Osteoblast (primary cell): ENCODE results near the gene ME3. TPM values are rescaled to one million over a fixed set of nuclear protein-coding genes. Genes with fewer than 3 reads are reported as not detected.

Source experiments
- DNase-seq: peaks from one replicate; pipeline ENCODE4 v3.0.0; 2011; ENCODE audit warnings: low spot score, mixed read lengths; ENCODE audit not compliant: insufficient read length; ENCODE audit errors: missing footprints
- H2AFZ ChIP-seq: 2 replicates; pipeline ENCODE4 v1.6.0; 2011; ENCODE audit warnings: mild to moderate bottlenecking, low read length
- H3K27ac ChIP-seq: 2 replicates; pipeline ENCODE4 v1.5.1; 2011; ENCODE audit warnings: mild to moderate bottlenecking, low read depth, low read length, moderate library complexity
- H3K27me3 ChIP-seq: 2 replicates; pipeline ENCODE4 v1.6.0; 2012; ENCODE audit warnings: mild to moderate bottlenecking, control low read depth, inconsistent platforms, low read length, moderate library complexity; ENCODE audit not compliant: insufficient read depth
- H3K36me3 ChIP-seq: 2 replicates; pipeline ENCODE4 v1.5.1; 2011; ENCODE audit warnings: mild to moderate bottlenecking, low read length, control low read depth, moderate library complexity; ENCODE audit not compliant: insufficient read depth
- H3K4me1 ChIP-seq: 2 replicates; pipeline ENCODE4 v1.5.1; 2011; ENCODE audit warnings: mild to moderate bottlenecking, low read length, control low read depth, moderate library complexity; ENCODE audit not compliant: insufficient read depth
- H3K4me2 ChIP-seq: 2 replicates; pipeline ENCODE4 v1.6.0; 2011; ENCODE audit warnings: mild to moderate bottlenecking, low read length; ENCODE audit not compliant: insufficient read depth
- H3K4me3 ChIP-seq: fragments of 200-600 bp; sonication (generic); 3 replicates; pipeline ENCODE4 v1.5.1; 2012; ENCODE audit warnings: mild to moderate bottlenecking, low read length, inconsistent platforms; ENCODE audit not compliant: insufficient read depth
- H3K79me2 ChIP-seq: 2 replicates; pipeline ENCODE4 v1.6.0; 2012; ENCODE audit warnings: mild to moderate bottlenecking, low read length, control low read depth, inconsistent platforms; ENCODE audit not compliant: insufficient read depth
- H3K9me3 ChIP-seq: 2 replicates; pipeline ENCODE4 v1.5.1; 2011; ENCODE audit warnings: low read depth, low read length, control low read depth
- H4K20me1 ChIP-seq: 2 replicates; pipeline ENCODE4 v1.6.0; 2012; ENCODE audit warnings: mild to moderate bottlenecking, low read length, control low read depth; ENCODE audit not compliant: insufficient read depth
- CTCF ChIP-seq: IDR thresholded peaks from 2 replicates; pipeline ENCODE4 v1.5.1; 2011; ENCODE audit warnings: mild to moderate bottlenecking, low read depth, low read length, moderate library complexity; ENCODE audit errors: extremely low read depth
- total RNA-seq: library from RNA; depleted of rRNA; stranded (reverse); fragments of >200 nt; gene quantifications from 2 replicates; pipeline ENCODE4 v1.2.3, GENCODE V29; 2012

Gene ME3
- total RNA-seq, 1 donor = 70.9 TPM

- Histone ChIP-seq H3K79me2 (no peaks in the 10 kb centered on the region), H4K20me1 (peaks cover 5% of the 10 kb centered on the region), H3K36me3 (no peaks in the 10 kb centered on the region), H3K4me2 (no peak overlapping the region), H2AFZ (no peak overlapping the region), H3K27ac (no peak overlapping the region), H3K27me3 (no peaks in the 10 kb centered on the region), H3K9me3 (no peaks in the 10 kb centered on the region), H3K4me3 (no peak overlapping the region), H3K4me1 (peaks cover 16% of the 10 kb centered on the region)
- no peak for TF ChIP-seq CTCF
- DNase-seq = no peak
Observed at GRCh38 chr11:86570451-86570850, 102.0 kb downstream of the ME3 start.

GRCh38 chr11:86570020-86570419, 102.4 kb downstream of the ME3 start:
- DNase-seq = no peak
- H4K20me1 ChIP-seq = peaks cover 5% of the 10 kb centered on the region
- H3K27me3 ChIP-seq = no peaks in the 10 kb centered on the region
- H3K36me3 ChIP-seq = no peaks in the 10 kb centered on the region
- H2AFZ ChIP-seq = no peak overlapping the region
- H3K4me3 ChIP-seq = no peak overlapping the region
- peaks cover 14% of the 10 kb centered on the region for H3K4me1 ChIP-seq
- no peak overlapping the region for H3K4me2 ChIP-seq
- no peak overlapping the region for H3K27ac ChIP-seq
- H3K79me2 ChIP-seq = no peaks in the 10 kb centered on the region
- no peak for TF ChIP-seq CTCF
- H3K9me3 ChIP-seq = no peaks in the 10 kb centered on the region

- H4K20me1 ChIP-seq = peaks cover 5% of the 10 kb centered on the region
- H3K27ac ChIP-seq = no peak overlapping the region
- no peaks in the 10 kb centered on the region for H3K79me2 ChIP-seq
- no peak for DNase-seq
- H3K27me3 ChIP-seq = no peaks in the 10 kb centered on the region
- H2AFZ ChIP-seq = no peak overlapping the region
- no peak for TF ChIP-seq CTCF
- no peaks in the 10 kb centered on the region for H3K36me3 ChIP-seq
- no peak overlapping the region for H3K4me2 ChIP-seq
- no peak overlapping the region for H3K4me3 ChIP-seq
- H3K4me1 ChIP-seq = peaks cover 9% of the 10 kb centered on the region
- no peaks in the 10 kb centered on the region for H3K9me3 ChIP-seq
Observed at GRCh38 chr11:86569109-86569508, 103.3 kb downstream of the ME3 start.

- no peak overlapping the region for H3K27ac ChIP-seq
- no peak overlapping the region for H2AFZ ChIP-seq
- no peak overlapping the region for H3K4me2 ChIP-seq
- no peak for TF ChIP-seq CTCF
- H3K36me3 ChIP-seq = no peaks in the 10 kb centered on the region
- DNase-seq = no peak
- no peak overlapping the region for H3K4me3 ChIP-seq
- H4K20me1 ChIP-seq = peaks cover 5% of the 10 kb centered on the region
- no peaks in the 10 kb centered on the region for H3K9me3 ChIP-seq
- no peaks in the 10 kb centered on the region for H3K79me2 ChIP-seq
- no peaks in the 10 kb centered on the region for H3K27me3 ChIP-seq
- peaks cover 9% of the 10 kb centered on the region for H3K4me1 ChIP-seq
Observed at GRCh38 chr11:86565801-86566312, 106.6 kb downstream of the ME3 start.
